ENCODE results near the gene PBXIP1.
"Not testable (repeated sequence)": the region's sequence is repeated elsewhere in the genome, so short reads cannot be mapped to it uniquely, and the experiment has no call there.

- TF ChIP-seq CTCF (conservative IDR thresholded peaks at IDR 0.05; ENCODE audit: low read length); EZH2phosphoT487 (IDR thresholded peaks at IDR 0.05; ENCODE audit: borderline replicate concordance, low read depth, low read length): not testable (repeated sequence)
Observed at GRCh38 chr1:154986736-154987135, 30.8 kb upstream of the PBXIP1 start.

Measured in OCI-LY7 (cell line).